Ishikawa (cell line): ENCODE data around the gene NCKAP5L.

Experiments used
- CEBPB ChIP-seq: IDR thresholded peaks from 2 replicates; pipeline ENCODE4 v1.6.1; 2012
- EGR1 ChIP-seq: IDR thresholded peaks from 2 replicates; pipeline ENCODE4 v1.6.1; 2012
- FOXM1 ChIP-seq: IDR thresholded peaks from 2 replicates; pipeline ENCODE4 v1.6.1; 2012; ENCODE audit warnings: low read depth, borderline replicate concordance
- REST ChIP-seq: IDR thresholded peaks from 2 replicates; pipeline ENCODE4 v1.6.1; 2012; ENCODE audit warnings: low read depth, mild to moderate bottlenecking
- ZBTB7A ChIP-seq: IDR thresholded peaks from 2 replicates; pipeline ENCODE4 v1.6.1; 2012; ENCODE audit warnings: low read depth

- TF ChIP-seq ZBTB7A (no peak), CEBPB (no peak), REST (no peak), FOXM1 (no peak), EGR1 (no peak)
These were observed 36.0 kb upstream of the NCKAP5L start for GRCh38 chr12:49863946-49864797.
